SK-N-SH treated with all-trans-retinoic acid at 6 μM for 48 hours (cell line): ENCODE data around the gene RIC8B.

Experiments
- ARNTL ChIP-seq: fragments of 450-650 bp; formaldehyde crosslinking; IDR thresholded peaks from 2 replicates; pipeline ENCODE4 v1.5.0; 2020; ENCODE audit warnings: low read depth, mild to moderate bottlenecking, moderate library complexity, borderline replicate concordance
- CSDC2 ChIP-seq: fragments of 250-450 bp; sonication (Bioruptor Pico); IDR thresholded peaks from 2 replicates; pipeline ENCODE4 v1.5.0; 2020; ENCODE audit warnings: mild to moderate bottlenecking, moderate library complexity
- GLIS3 ChIP-seq: fragments of 250-450 bp; sonication (Bioruptor Pico); IDR thresholded peaks from 2 replicates; pipeline ENCODE4 v1.5.0; 2020; ENCODE audit warnings: mild to moderate bottlenecking, moderate library complexity
- OSR1 ChIP-seq: fragments of 250-450 bp; sonication (Bioruptor Pico); IDR thresholded peaks from 2 replicates; pipeline ENCODE4 v1.8.0; 2022; ENCODE audit warnings: moderate library complexity, mild to moderate bottlenecking, inconsistent platforms
- POU6F1 ChIP-seq: fragments of 250-450 bp; sonication (Bioruptor Pico); IDR thresholded peaks from 2 replicates; pipeline ENCODE4 v1.8.0; 2021; ENCODE audit warnings: low read depth, mild to moderate bottlenecking, moderate library complexity, borderline replicate concordance
- RARB ChIP-seq: fragments of 250-450 bp; sonication (Bioruptor Pico); IDR thresholded peaks from 2 replicates; pipeline ENCODE4 v1.8.0; 2021; ENCODE audit warnings: mild to moderate bottlenecking, moderate library complexity
- ZFP3 ChIP-seq: fragments of 250-450 bp; sonication (Bioruptor Pico); IDR thresholded peaks from 2 replicates; pipeline ENCODE4 v1.5.0; 2020; ENCODE audit warnings: mild to moderate bottlenecking, moderate library complexity
- TF ChIP-seq, protein P1 (sequence below): fragments of 250-450 bp; sonication (Bioruptor Pico); IDR thresholded peaks from 2 replicates; pipeline ENCODE4 v1.5.1; 2021; ENCODE audit warnings: mild to moderate bottlenecking, moderate library complexity
- TF ChIP-seq, protein P2 (sequence below): fragments of 250-450 bp; sonication (Bioruptor Pico); IDR thresholded peaks from 2 replicates; pipeline ENCODE4 v1.8.0; 2020; ENCODE audit warnings: mild to moderate bottlenecking, moderate library complexity, borderline replicate concordance

- TF ChIP-seq CSDC2 (CRISPR knock-in tag) = no peak
- TF ChIP-seq, protein P1, sequence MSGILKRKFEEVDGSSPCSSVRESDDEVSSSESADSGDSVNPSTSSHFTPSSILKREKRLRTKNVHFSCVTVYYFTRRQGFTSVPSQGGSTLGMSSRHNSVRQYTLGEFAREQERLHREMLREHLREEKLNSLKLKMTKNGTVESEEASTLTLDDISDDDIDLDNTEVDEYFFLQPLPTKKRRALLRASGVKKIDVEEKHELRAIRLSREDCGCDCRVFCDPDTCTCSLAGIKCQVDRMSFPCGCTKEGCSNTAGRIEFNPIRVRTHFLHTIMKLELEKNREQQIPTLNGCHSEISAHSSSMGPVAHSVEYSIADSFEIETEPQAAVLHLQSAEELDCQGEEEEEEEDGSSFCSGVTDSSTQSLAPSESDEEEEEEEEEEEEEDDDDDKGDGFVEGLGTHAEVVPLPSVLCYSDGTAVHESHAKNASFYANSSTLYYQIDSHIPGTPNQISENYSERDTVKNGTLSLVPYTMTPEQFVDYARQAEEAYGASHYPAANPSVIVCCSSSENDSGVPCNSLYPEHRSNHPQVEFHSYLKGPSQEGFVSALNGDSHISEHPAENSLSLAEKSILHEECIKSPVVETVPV (CRISPR knock-in tag) = no peak
- TF ChIP-seq, protein P2, sequence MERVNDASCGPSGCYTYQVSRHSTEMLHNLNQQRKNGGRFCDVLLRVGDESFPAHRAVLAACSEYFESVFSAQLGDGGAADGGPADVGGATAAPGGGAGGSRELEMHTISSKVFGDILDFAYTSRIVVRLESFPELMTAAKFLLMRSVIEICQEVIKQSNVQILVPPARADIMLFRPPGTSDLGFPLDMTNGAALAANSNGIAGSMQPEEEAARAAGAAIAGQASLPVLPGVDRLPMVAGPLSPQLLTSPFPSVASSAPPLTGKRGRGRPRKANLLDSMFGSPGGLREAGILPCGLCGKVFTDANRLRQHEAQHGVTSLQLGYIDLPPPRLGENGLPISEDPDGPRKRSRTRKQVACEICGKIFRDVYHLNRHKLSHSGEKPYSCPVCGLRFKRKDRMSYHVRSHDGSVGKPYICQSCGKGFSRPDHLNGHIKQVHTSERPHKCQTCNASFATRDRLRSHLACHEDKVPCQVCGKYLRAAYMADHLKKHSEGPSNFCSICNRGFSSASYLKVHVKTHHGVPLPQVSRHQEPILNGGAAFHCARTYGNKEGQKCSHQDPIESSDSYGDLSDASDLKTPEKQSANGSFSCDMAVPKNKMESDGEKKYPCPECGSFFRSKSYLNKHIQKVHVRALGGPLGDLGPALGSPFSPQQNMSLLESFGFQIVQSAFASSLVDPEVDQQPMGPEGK (CRISPR knock-in tag) = no peak
- no peak for TF ChIP-seq RARB (CRISPR knock-in tag)
- no peak for TF ChIP-seq ZFP3 (CRISPR knock-in tag)
- TF ChIP-seq GLIS3 (CRISPR knock-in tag) = no peak
- TF ChIP-seq POU6F1 (CRISPR knock-in tag) = no peak
- no peak for TF ChIP-seq ARNTL
- no peak for TF ChIP-seq OSR1
Observed at GRCh38 chr12:106908561-106908960, 134.1 kb downstream of the RIC8B start.
